Nephron (organoid): ENCODE results near the gene SPAAR.

Experiments used
- H3K27ac Mint-ChIP-seq, 3 experiments: 2 replicates each; pipeline ENCODE4 v1.8.0; 2020; ENCODE audit warnings: mixed read lengths in 3 of 3, mild to moderate bottlenecking in 2 of 3, moderate library complexity in 1 of 3
- H3K27me3 Mint-ChIP-seq: 2 replicates; pipeline ENCODE4 v1.8.0; 2021; ENCODE audit warnings: low read depth, mild to moderate bottlenecking, moderate library complexity, mixed read lengths
- H3K36me3 Mint-ChIP-seq: 2 replicates; pipeline ENCODE4 v1.8.0; 2020; ENCODE audit warnings: low read depth, mixed read lengths
- H3K4me1 Mint-ChIP-seq: 2 replicates; pipeline ENCODE4 v1.8.0; 2020; ENCODE audit warnings: mixed read lengths
- H3K4me3 Mint-ChIP-seq, 3 experiments: 2 replicates each; pipeline ENCODE4 v1.8.0; 2020; ENCODE audit warnings: mild to moderate bottlenecking in 3 of 3, mixed read lengths in 3 of 3, moderate library complexity in 2 of 3
- H3K9me3 Mint-ChIP-seq: 2 replicates; pipeline ENCODE4 v1.8.0; 2020; ENCODE audit warnings: mixed read lengths
- TF ChIP-seq, protein P1 (sequence below), 3 experiments: fragments of 200-600 bp; sonication (generic); IDR thresholded peaks; one replicate each; pipeline ENCODE4 v1.5.0; 2021; ENCODE audit warnings: antibody characterized with exemption in 3 of 3; ENCODE audit not compliant: unreplicated experiment in 3 of 3

The SPAAR gene

DNA sequence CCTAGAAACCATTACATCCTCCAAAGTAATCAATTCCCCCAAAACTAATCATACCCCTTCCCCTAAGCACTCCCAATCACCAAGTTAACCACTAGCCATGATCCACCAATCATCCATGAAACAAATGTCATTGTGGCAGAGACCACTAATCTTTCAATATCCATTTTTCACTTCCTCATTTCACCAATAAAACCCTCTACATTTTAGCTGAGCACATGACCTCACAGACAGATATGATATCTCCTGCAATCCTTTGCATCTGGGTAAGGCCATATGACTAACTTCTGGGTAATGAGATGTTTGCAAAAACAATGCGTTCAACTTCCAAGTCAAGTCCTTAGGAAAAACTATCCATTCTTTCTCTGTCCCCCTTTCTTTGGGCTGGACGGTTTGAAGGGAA lies 27.9 kb downstream of the SPAAR start:
- Mint-ChIP-seq H3K27me3 (peaks cover 10% of the 10 kb centered on the region), H3K36me3 (no peaks in the 10 kb centered on the region), H3K4me1 (peaks cover 9% of the 10 kb centered on the region), H3K9me3 (no peaks in the 10 kb centered on the region), H3K27ac (no peak overlapping the region), H3K4me3 (no peak overlapping the region)
- TF ChIP-seq, protein P1, sequence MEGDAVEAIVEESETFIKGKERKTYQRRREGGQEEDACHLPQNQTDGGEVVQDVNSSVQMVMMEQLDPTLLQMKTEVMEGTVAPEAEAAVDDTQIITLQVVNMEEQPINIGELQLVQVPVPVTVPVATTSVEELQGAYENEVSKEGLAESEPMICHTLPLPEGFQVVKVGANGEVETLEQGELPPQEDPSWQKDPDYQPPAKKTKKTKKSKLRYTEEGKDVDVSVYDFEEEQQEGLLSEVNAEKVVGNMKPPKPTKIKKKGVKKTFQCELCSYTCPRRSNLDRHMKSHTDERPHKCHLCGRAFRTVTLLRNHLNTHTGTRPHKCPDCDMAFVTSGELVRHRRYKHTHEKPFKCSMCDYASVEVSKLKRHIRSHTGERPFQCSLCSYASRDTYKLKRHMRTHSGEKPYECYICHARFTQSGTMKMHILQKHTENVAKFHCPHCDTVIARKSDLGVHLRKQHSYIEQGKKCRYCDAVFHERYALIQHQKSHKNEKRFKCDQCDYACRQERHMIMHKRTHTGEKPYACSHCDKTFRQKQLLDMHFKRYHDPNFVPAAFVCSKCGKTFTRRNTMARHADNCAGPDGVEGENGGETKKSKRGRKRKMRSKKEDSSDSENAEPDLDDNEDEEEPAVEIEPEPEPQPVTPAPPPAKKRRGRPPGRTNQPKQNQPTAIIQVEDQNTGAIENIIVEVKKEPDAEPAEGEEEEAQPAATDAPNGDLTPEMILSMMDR (IDR thresholded peaks at IDR 0.05; ENCODE audit: unreplicated experiment in 3 of 3) = no peak

DNA sequence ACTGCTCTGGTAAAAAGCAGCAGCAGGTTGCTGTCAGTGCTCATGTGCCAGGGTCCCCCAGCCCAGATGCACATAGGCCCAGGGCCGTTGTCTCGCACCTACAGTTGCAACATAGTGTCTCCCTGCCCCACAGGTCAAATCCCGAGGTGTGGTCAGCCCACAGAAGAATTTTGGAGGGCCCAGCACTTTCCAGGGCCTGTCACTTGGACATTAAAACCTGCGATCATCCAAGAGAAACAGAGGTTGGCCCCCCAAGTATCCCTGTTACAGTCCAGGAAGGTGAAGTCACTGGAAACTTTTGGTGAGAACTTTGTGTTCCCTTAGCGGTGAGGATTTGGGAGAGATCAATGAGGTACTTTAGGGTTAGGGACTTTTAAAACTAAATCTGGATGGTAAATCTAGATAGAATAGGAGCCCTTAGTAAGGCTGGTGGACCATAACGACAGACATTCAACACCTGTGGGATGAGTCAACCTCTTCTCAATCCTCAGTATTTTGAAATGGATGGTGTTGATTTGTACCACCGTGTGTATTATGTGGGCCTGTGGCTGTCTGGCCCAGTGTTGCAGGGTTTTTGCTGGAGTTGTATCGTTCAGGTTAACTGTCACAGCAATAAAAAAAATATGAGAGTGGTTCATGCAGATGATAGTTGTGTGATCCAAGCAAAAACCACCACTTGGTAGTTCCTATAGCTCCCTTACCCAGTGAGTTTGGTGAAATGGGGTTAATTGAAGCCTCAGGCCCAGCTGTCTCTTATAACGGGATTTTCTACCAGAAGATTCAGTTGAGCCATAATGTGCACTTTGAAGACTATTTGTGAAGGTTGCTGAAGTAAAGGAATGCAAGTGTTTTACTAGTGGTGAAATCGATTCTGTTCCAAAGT lies 29.4 kb downstream of the SPAAR start:
- Mint-ChIP-seq H3K27ac (no peak overlapping the region), H3K4me1 (peaks cover 6% of the 10 kb centered on the region), H3K4me3 (no peak overlapping the region), H3K36me3 (no peaks in the 10 kb centered on the region), H3K27me3 (peaks cover 7% of the 10 kb centered on the region), H3K9me3 (no peaks in the 10 kb centered on the region)
- TF ChIP-seq, protein P1 (IDR thresholded peaks at IDR 0.05; ENCODE audit: unreplicated experiment in 3 of 3) = no peak

DNA sequence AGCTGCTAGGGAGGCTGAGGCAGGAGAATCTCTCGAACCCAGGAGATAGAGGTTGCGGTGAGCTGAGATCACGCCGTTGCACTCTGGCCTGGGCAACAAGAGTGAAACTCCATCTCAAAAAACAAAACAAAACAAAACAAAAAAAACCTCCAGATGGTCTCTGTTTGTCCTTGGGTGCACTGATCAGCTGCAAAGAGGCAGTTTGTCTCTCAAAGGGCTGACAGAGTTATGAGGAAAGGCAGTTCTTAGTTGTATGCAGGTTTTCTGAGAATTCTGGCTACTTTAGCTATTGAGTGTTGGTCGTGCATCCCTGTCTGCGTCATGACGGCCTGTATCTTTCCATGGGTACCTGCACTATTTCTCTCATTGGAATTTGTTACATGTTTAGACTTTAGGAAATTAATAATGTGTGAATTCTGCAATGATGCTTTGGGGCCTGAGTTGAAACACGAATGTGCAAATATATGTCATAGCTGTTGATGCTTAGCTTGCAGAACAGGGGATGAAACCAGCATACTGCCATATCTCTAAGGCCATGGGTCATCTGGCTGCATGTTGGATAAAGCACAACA lies 30.5 kb downstream of the SPAAR start:
- Mint-ChIP-seq H3K9me3 (no peaks in the 10 kb centered on the region), H3K27me3 (peaks cover 11% of the 10 kb centered on the region), H3K27ac (no peak overlapping the region), H3K4me3 (no peak overlapping the region), H3K4me1 (peaks cover 4% of the 10 kb centered on the region), H3K36me3 (no peaks in the 10 kb centered on the region)
- TF ChIP-seq, protein P1 (IDR thresholded peaks at IDR 0.05; ENCODE audit: unreplicated experiment in 3 of 3) = no peak

DNA sequence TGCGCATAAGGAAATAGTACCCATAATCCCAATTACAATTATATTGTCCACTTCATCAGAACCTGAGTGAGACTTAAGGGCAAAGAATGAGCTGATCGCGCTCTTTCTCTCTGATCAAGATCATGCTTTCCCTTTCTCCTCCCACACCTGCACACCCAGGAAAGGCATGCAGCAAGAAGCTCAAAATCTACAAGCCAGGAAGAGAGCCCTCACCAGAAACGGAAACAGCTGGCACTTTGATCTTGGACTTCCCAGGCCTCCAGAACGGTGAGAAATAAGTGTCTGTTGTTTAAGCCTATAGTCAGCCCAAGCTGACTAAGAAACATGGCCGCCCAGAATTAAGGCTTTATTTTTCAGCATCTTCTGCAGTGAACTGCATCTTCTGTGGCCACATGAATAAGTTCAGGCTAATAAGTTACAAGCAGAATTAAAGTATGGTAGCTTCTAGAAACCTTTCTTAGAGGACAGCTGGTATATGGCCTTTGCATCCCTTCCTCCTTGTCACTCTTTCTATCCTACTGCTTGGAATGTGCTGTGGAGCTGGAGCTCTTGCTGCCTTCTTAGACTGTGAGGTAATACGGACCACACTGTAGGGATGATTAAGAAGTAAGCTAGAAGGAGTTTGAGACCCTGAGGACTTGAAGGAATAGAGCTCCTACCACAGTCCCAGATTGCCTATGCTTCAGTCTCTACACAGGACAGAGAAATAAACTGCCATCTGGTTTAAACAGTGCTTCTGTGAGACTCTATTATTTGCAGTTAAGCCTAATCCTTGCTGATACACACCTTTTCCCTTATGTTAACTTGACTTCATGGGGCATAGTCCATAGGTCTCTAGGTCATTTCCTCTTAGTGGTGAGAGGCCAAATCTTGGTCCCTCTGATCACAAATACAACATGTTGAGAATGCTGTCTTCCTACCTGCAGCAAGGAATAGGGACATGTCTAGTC lies 31.4 kb downstream of the SPAAR start:
- Mint-ChIP-seq H3K4me1 (peaks cover 8% of the 10 kb centered on the region), H3K9me3 (no peaks in the 10 kb centered on the region), H3K36me3 (no peaks in the 10 kb centered on the region), H3K4me3 (no peak overlapping the region), H3K27me3 (peaks cover 12% of the 10 kb centered on the region), H3K27ac (no peak overlapping the region)
- TF ChIP-seq, protein P1 (IDR thresholded peaks at IDR 0.05; ENCODE audit: unreplicated experiment in 3 of 3) = no peak

DNA sequence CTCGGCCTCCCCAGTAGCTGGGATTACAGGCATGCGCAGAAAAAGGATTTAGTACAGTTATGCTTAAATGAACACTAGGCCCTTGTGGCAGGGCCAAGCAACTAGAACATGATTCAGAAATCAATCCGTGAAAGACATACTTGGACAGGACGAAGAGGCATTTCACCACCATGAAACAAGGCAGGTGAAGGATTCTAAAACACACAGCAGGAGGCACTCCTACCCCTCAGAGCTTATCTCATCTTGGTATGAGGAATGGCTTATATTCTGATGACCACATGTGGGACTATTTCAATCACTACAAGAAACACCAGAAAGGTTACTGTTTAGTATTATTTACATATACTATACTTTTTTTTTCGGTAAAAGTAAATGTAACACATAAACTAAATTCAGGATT lies 33.0 kb downstream of the SPAAR start:
- peaks cover 12% of the 10 kb centered on the region for H3K27me3 Mint-ChIP-seq
- TF ChIP-seq, protein P1 (IDR thresholded peaks at IDR 0.05; ENCODE audit: unreplicated experiment in 3 of 3) = no peak

More for the DNA sequence above, 33.0 kb downstream of the SPAAR start:
- Mint-ChIP-seq H3K9me3 (no peaks in the 10 kb centered on the region), H3K27ac (no peak overlapping the region), H3K4me3 (no peak overlapping the region), H3K4me1 (peaks cover 7% of the 10 kb centered on the region), H3K36me3 (no peaks in the 10 kb centered on the region)
